B cell (primary cell): ENCODE results near the gene RAB33B. TPM values are rescaled to one million over a fixed set of nuclear protein-coding genes. Genes with fewer than 3 reads are reported as not detected.
"Not testable (repeated sequence)": the region's sequence is repeated elsewhere in the genome, so short reads cannot be mapped to it uniquely, and the experiment has no call there.

Experiments
- ATAC-seq: fragments of 200-7000 bp; cut with Tn5 transposase; one replicate; pipeline ENCODE4 v1.10.0; 2021; ENCODE audit warnings: low read depth, mild to moderate bottlenecking, moderate number of reproducible peaks, moderate library complexity
- CTCF ChIA-PET: fragments of 350-600 bp; sonication (Branson Sonifier 250); formaldehyde crosslinking; loops from one replicate; lab custom pipeline; 2021; ENCODE audit warnings: antibody characterized with exemption, inconsistent platforms; lab: Charles Lee
- POLR2A ChIA-PET: fragments of 350-600 bp; sonication (Branson Sonifier 250); formaldehyde crosslinking; loops from one replicate; lab custom pipeline; 2021; ENCODE audit warnings: antibody characterized with exemption; lab: Charles Lee
- DNase-seq: peaks from one replicate; pipeline ENCODE4 v3.0.0; 2013
- H2AFZ ChIP-seq: 2 replicates; pipeline ENCODE4 v1.6.1; 2012; ENCODE audit warnings: mild to moderate bottlenecking, low read depth, low read length; ENCODE audit not compliant: insufficient read depth, poor library complexity, severe bottlenecking
- H3K27ac ChIP-seq, 2 donors: 1 replicate in 1 of 2; 2 replicates in 1 of 2; pipeline ENCODE4 v1.5.1; 2012 to 2013; ENCODE audit warnings: low read length in 2 of 2, mild to moderate bottlenecking in 2 of 2, moderate library complexity in 1 of 2
- H3K27me3 ChIP-seq, 4 experiments: fragments of 200-600 bp in 1 of 4; sonication (generic) in 1 of 4; replicated peaks in 1 of 4; 1 replicate in 2 of 4; 2 replicates in 2 of 4; pipeline versions ENCODE4 v1.6.1 to v1.7.0; 2013 to 2016; ENCODE audit warnings: low read length in 3 of 4, mild to moderate bottlenecking in 2 of 4, mixed read lengths in 1 of 4, moderate library complexity in 1 of 4; ENCODE audit not compliant: insufficient read depth in 4 of 4, control insufficient read depth in 3 of 4; ENCODE audit errors: control extremely low read depth in 1 of 4
- H3K36me3 ChIP-seq, 2 experiments: replicated peaks in 1 of 2; 1 replicate in 1 of 2; 2 replicates in 1 of 2; pipeline versions ENCODE4 v1.6.1 to v1.7.1; 2013; ENCODE audit warnings: low read length in 1 of 2; ENCODE audit not compliant: insufficient read depth in 2 of 2, control insufficient read depth in 1 of 2; ENCODE audit errors: control extremely low read depth in 1 of 2, extremely low read depth in 1 of 2
- H3K4me1 ChIP-seq, 2 donors: fragments of 200-600 bp in 1 of 2; sonication (generic) in 1 of 2; 1 replicate in 1 of 2; 2 replicates in 1 of 2; pipeline versions ENCODE4 v1.5.1 to v1.6.1; 2013 to 2017; ENCODE audit warnings: low read length in 2 of 2; ENCODE audit not compliant: control insufficient read depth in 2 of 2, insufficient read depth in 2 of 2
- H3K4me2 ChIP-seq: replicated peaks from 2 replicates; pipeline ENCODE3; 2012; ENCODE audit warnings: mild to moderate bottlenecking, low read depth, low read length; ENCODE audit not compliant: poor library complexity, severe bottlenecking
- H3K4me3 ChIP-seq, 5 experiments: fragments of 200-600 bp in 1 of 5; sonication (generic) in 1 of 5; 1 replicate in 3 of 5; 2 replicates in 2 of 5; pipeline versions ENCODE4 v1.5.1 to v1.7.0; 2011 to 2016; ENCODE audit warnings: low read length in 4 of 5, mild to moderate bottlenecking in 4 of 5, low read depth in 2 of 5, control low read depth in 1 of 5, moderate library complexity in 1 of 5; ENCODE audit not compliant: insufficient read depth in 1 of 5; ENCODE audit errors: control extremely low read depth in 1 of 5, extremely low read depth in 1 of 5
- H3K79me2 ChIP-seq: fragments of 200-600 bp; sonication (generic); one replicate; pipeline ENCODE4 v1.6.0; 2016; ENCODE audit warnings: low read length; ENCODE audit not compliant: control insufficient read depth, insufficient read depth
- H3K9ac ChIP-seq: fragments of 200-600 bp; sonication (generic); 2 replicates; pipeline ENCODE4 v1.6.1; 2017; ENCODE audit warnings: mild to moderate bottlenecking, low read length, moderate library complexity
- H3K9me3 ChIP-seq, 3 donors: one replicate each; pipeline versions ENCODE4 v1.6.1 to v1.7.1; 2013; ENCODE audit warnings: low read length in 2 of 3; ENCODE audit not compliant: control insufficient read depth in 2 of 3, insufficient read depth in 1 of 3; ENCODE audit errors: control extremely low read depth in 1 of 3
- H4K20me1 ChIP-seq: 2 replicates; pipeline ENCODE4 v1.6.0; 2012; ENCODE audit warnings: mild to moderate bottlenecking, low read length; ENCODE audit not compliant: insufficient read depth, control insufficient read depth, poor library complexity, severe bottlenecking
- H3K27ac Mint-ChIP-seq: one replicate; pipeline ENCODE4 v1.8.0; 2021; ENCODE audit warnings: mixed read lengths
- H3K27me3 Mint-ChIP-seq: one replicate; pipeline ENCODE4 v1.8.0; 2021; ENCODE audit warnings: mixed read lengths
- H3K4me1 Mint-ChIP-seq: one replicate; pipeline ENCODE4 v1.8.0; 2021; ENCODE audit warnings: mixed read lengths
- H3K4me3 Mint-ChIP-seq: one replicate; pipeline ENCODE4 v1.8.0; 2021; ENCODE audit warnings: mixed read lengths
- H3K9me3 Mint-ChIP-seq: one replicate; pipeline ENCODE4 v1.8.0; 2022; ENCODE audit warnings: mixed read lengths; ENCODE audit not compliant: insufficient read depth
- EZH2 ChIP-seq: IDR thresholded peaks from 2 replicates; pipeline ENCODE4 v1.6.1; 2012; ENCODE audit warnings: borderline replicate concordance, low read depth, mild to moderate bottlenecking, moderate library complexity, low read length; ENCODE audit not compliant: insufficient read depth, poor library complexity, severe bottlenecking
- WGBS: methylation state at CpG from one replicate; pipeline ENCODE4 v1.1.5; 2013; ENCODE audit warnings: missing lambda C conversion rate; ENCODE audit not compliant: insufficient coverage; 5-methylcytosine and 5-hydroxymethylcytosine counted together
- intact Hi-C: fragments of 100-400 bp; cut with micrococcal nuclease; formaldehyde crosslinking; loops from one replicate; pipeline ENCODE4 v1.10.0; 2022
- polyA plus RNA-seq: library from polyadenylated mRNA; depleted of rRNA; stranded (reverse); fragments of >200 nt; gene quantifications from 2 replicates; pipeline ENCODE4 v1.2.3, GENCODE V29; 2012
- total RNA-seq, 2 donors: library from RNA; stranded (reverse); fragments of 120-200 nt in 1 of 2; gene quantifications; 1 replicate in 1 of 2; 2 replicates in 1 of 2; pipeline versions ENCODE4 v1.2.3 to v1.2.4, GENCODE V29; 2013 to 2022
- TF ChIP-seq, protein P1 (sequence below): fragments of 200-600 bp; IDR thresholded peaks from one replicate; pipeline ENCODE4 v1.8.0; 2022; ENCODE audit warnings: antibody characterized with exemption, mild to moderate bottlenecking

RAB33B gene
- total and polyA plus RNA-seq, 2 donors (not counting 1 experiment from before 2014, with no cell fraction given), result 13.1 to 18.2 TPM

DNA sequence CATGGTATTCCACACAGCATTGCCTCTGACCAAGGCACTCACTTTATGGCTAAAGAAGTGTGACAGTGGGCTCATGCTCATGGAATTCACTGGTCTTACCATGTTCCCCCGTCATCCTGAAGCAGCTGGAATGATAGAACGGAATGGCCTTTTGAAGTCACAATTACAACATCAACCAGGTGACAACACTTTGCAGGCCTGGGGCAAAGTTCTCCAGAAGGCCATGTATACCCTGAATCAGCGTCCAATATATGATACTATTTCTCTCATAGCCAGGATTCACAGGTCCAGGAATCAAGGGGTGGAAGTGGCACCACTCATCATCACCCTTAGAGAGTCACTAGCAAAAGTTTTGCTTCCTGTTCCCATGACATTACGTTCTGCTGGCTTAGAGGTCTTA is 6.8 kb upstream of the RAB33B start:
- H3K4me3 ChIP-seq, CTCF ChIA-PET, H3K4me1 Mint-ChIP-seq, H4K20me1 ChIP-seq, H3K4me3 Mint-ChIP-seq, H3K36me3 ChIP-seq, H3K4me1 ChIP-seq, H3K27ac Mint-ChIP-seq, H2AFZ ChIP-seq, DNase-seq, H3K27ac ChIP-seq, H3K27me3 Mint-ChIP-seq, H3K9me3 ChIP-seq, H3K4me2 ChIP-seq, intact Hi-C loops, H3K27me3 ChIP-seq, H3K9ac ChIP-seq, ATAC-seq, POLR2A ChIA-PET, H3K9me3 Mint-ChIP-seq: not testable (repeated sequence)
- H3K79me2 ChIP-seq, result peaks cover 38% of the 10 kb centered on the region
- WGBS, result 93% methylated on average over 2 of the region's 4 CpGs

DNA sequence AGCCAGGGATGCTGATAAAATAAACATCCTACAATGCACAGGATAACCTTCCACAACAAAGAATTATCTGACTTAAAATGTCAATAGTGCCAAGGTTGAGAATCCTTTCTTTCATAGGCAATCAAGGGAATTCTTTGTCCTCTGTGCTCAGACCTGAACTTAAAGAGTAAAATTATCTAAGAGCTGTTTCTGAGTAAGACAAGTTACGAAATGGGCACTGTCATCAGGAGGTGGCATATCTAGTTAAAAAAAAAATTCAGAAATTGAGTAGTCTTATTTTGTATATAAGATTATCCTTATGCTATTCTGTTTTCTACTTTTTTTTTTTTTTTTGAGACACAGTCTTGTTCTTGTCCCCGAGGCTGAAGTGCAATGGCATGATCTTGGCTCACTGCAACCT is 3.3 kb upstream of the RAB33B start:
- H3K4me2 ChIP-seq, result no peak overlapping the region
- ATAC-seq (no peak), DNase-seq (no peak)
- Mint-ChIP-seq H3K4me3 (no peak overlapping the region), H3K27me3 (no peaks in the 10 kb centered on the region), H3K4me1 (peaks cover 28% of the 10 kb centered on the region), H3K9me3 (no peaks in the 10 kb centered on the region), H3K27ac (no peak overlapping the region)
- peaks cover 16 to 18% of the 10 kb centered on the region in 2 donors for H3K4me1 ChIP-seq
- H3K9me3 ChIP-seq, result no peaks in the 10 kb centered on the region
- peaks cover 8% of the 10 kb centered on the region for H4K20me1 ChIP-seq
- peaks cover 0 to 1% of the 10 kb centered on the region in 2 experiments for H3K36me3 ChIP-seq
- no peak overlapping the region for H3K9ac ChIP-seq
- intact Hi-C loops, result loop anchor here (5.0 kb wide), 2 partner anchors 922 to 1072 kb away; partner anchors contain the start of genes ELMOD2 and SCOC
- H3K79me2 ChIP-seq, result peaks cover 44% of the 10 kb centered on the region
- no peak for TF ChIP-seq EZH2
- TF ChIP-seq, protein P1, sequence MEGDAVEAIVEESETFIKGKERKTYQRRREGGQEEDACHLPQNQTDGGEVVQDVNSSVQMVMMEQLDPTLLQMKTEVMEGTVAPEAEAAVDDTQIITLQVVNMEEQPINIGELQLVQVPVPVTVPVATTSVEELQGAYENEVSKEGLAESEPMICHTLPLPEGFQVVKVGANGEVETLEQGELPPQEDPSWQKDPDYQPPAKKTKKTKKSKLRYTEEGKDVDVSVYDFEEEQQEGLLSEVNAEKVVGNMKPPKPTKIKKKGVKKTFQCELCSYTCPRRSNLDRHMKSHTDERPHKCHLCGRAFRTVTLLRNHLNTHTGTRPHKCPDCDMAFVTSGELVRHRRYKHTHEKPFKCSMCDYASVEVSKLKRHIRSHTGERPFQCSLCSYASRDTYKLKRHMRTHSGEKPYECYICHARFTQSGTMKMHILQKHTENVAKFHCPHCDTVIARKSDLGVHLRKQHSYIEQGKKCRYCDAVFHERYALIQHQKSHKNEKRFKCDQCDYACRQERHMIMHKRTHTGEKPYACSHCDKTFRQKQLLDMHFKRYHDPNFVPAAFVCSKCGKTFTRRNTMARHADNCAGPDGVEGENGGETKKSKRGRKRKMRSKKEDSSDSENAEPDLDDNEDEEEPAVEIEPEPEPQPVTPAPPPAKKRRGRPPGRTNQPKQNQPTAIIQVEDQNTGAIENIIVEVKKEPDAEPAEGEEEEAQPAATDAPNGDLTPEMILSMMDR, result no peak
- no peaks in the 10 kb centered on the region for H3K27me3 ChIP-seq
- ChIA-PET POLR2A (interaction anchor here (1.0 kb wide), 1 partner anchor 10 kb away, joined by 6 read pairs; no protein-coding TSS in a partner anchor), CTCF (interaction anchor here (0.7 kb wide), 2 partner anchors 153 to 176 kb away, joined by 3 to 4 read pairs; no protein-coding TSS in a partner anchor)
- H3K4me3 ChIP-seq, result no peak overlapping the region
- H3K27ac ChIP-seq, result no peak overlapping the region
- no CpG with 5 or more reads among the region's 2 CpGs for WGBS
- H2AFZ ChIP-seq, result no peak overlapping the region
